Fibroblast of peridontal ligament (primary cell): ENCODE results near the gene SNX12.
"Not testable (repeated sequence)": the region's sequence is repeated elsewhere in the genome, so short reads cannot be mapped to it uniquely, and the experiment has no call there.

Source experiments
- DNase-seq: peaks from one replicate; pipeline ENCODE4 v3.0.0-alpha.2; 2010; ENCODE audit errors: extremely low read depth

SNX12 gene

GRCh38 chrX:71091263-71091662, 23.1 kb upstream of the SNX12 start:
- no peak for DNase-seq

GRCh38 chrX:71085900-71086299, 17.8 kb upstream of the SNX12 start:
- no peak for DNase-seq

- DNase-seq, result no peak
Measured at GRCh38 chrX:71082822-71083221, 14.7 kb upstream of the SNX12 start.

- no peak for DNase-seq
Measured at GRCh38 chrX:71082124-71082647, 14.1 kb upstream of the SNX12 start.

- DNase-seq, result peak; percentile 26
Measured at GRCh38 chrX:71081330-71082123, 13.4 kb upstream of the SNX12 start.

- no peak for DNase-seq
Measured at GRCh38 chrX:71070531-71070930, 2.4 kb upstream of the SNX12 start.

- DNase-seq, result no peak
Measured at GRCh38 chrX:71067712-71068043, 456 bp downstream of the SNX12 start.

GRCh38 chrX:71067089-71067488, 1.0 kb downstream of the SNX12 start:
- peak; percentile 2 for DNase-seq

- DNase-seq, result no peak
Measured at GRCh38 chrX:71060127-71060526, 8.0 kb downstream of the SNX12 start.

GRCh38 chrX:71057848-71058530, 10.1 kb downstream of the SNX12 start:
- DNase-seq, result no peak

- DNase-seq, result peak; percentile 79
Measured at GRCh38 chrX:71056867-71057266, 11.3 kb downstream of the SNX12 start.

- no peak for DNase-seq
Measured at GRCh38 chrX:71053217-71053621, 14.9 kb downstream of the SNX12 start.

- no peak for DNase-seq
Measured at GRCh38 chrX:71052721-71053120, 15.4 kb downstream of the SNX12 start.

GRCh38 chrX:71047891-71048290, 20.2 kb downstream of the SNX12 start:
- not testable (repeated sequence) for DNase-seq

GRCh38 chrX:71017396-71017939, 50.7 kb downstream of the SNX12 start:
- DNase-seq, result no peak
